Stimulated activated naive B cell treated with anti-CD40 and anti-IgM and Interleukin-4, amounts not matched to agents 10 μg/mL and 1 μg/mL and 100 μg/mL, for 72 hours (primary cell): ENCODE results near the gene MSRB3.

Experiments used
- ATAC-seq, 2 donors: fragments of 150-1000 bp; cut with Tn5 transposase; replicated peaks; 2 replicates each; pipeline ENCODE4 v1.10.0; 2021; ENCODE audit warnings: moderate library complexity in 1 of 2
- DNase-seq: peaks from one replicate; pipeline ENCODE4 v3.0.0; 2021
- H3K27ac Mint-ChIP-seq: one replicate; pipeline ENCODE4 v1.8.0; 2022; ENCODE audit warnings: mild to moderate bottlenecking, mixed read lengths
- H3K27me3 Mint-ChIP-seq, 2 donors: one replicate each; pipeline ENCODE4 v1.8.0; 2022; ENCODE audit warnings: mixed read lengths in 2 of 2
- H3K36me3 Mint-ChIP-seq, 2 donors: one replicate each; pipeline ENCODE4 v1.8.0; 2022; ENCODE audit warnings: mixed read lengths in 2 of 2, mild to moderate bottlenecking in 1 of 2
- H3K4me1 Mint-ChIP-seq, 2 donors: one replicate each; pipeline ENCODE4 v1.8.0; 2022; ENCODE audit warnings: mixed read lengths in 2 of 2, mild to moderate bottlenecking in 1 of 2
- H3K4me3 Mint-ChIP-seq, 2 donors: one replicate each; pipeline ENCODE4 v1.8.0; 2022; ENCODE audit warnings: mild to moderate bottlenecking in 2 of 2, mixed read lengths in 2 of 2, moderate library complexity in 1 of 2
- H3K9me3 Mint-ChIP-seq, 2 donors: one replicate each; pipeline ENCODE4 v1.8.0; 2022; ENCODE audit warnings: mixed read lengths in 2 of 2, mild to moderate bottlenecking in 1 of 2

MSRB3 gene

GRCh38 chr12:65278576-65279368 is at the start of gene MSRB3:
MSRB3 (plus strand) TSS chr12:65278683; CDS start chr12:65308580, 29,897 bp downstream.
- Mint-ChIP-seq H3K4me1 (peaks cover 6 to 21% of the 10 kb centered on the region in 2 donors), H3K4me3 (peak within 1 kb of the TSS; percentile 75 to 83), H3K27ac (no peak within 1 kb of the TSS), H3K36me3 (no peaks in the 10 kb centered on the region), H3K9me3 (no peaks in the 10 kb centered on the region), H3K27me3 (peaks cover 27 to 35% of the 10 kb centered on the region in 2 donors)
- DNase-seq (peak; percentile 6), ATAC-seq (peak; percentile 72 to 80)

GRCh38 chr12:65229441-65229840 is 49.0 kb upstream of the MSRB3 start:
- no peak overlapping the region for H3K27ac Mint-ChIP-seq
- no peak overlapping the region for H3K4me3 Mint-ChIP-seq
- H3K36me3 Mint-ChIP-seq = peaks cover 41 to 53% of the 10 kb centered on the region in 2 donors
- peaks cover 13 to 29% of the 10 kb centered on the region in 2 donors for H3K4me1 Mint-ChIP-seq
- H3K9me3 Mint-ChIP-seq = peaks cover 15% of the 10 kb centered on the region in 2 donors
- no peaks in the 10 kb centered on the region for H3K27me3 Mint-ChIP-seq
- no peak for ATAC-seq
- no peak for DNase-seq

- DNase-seq (no peak), ATAC-seq (no peak)
- H3K27ac Mint-ChIP-seq = no peak overlapping the region
- no peak overlapping the region for H3K4me3 Mint-ChIP-seq
- H3K9me3 Mint-ChIP-seq = peaks cover 8 to 11% of the 10 kb centered on the region in 2 donors
- H3K4me1 Mint-ChIP-seq = peaks cover 0 to 10% of the 10 kb centered on the region in 2 donors
- no peaks in the 10 kb centered on the region for H3K27me3 Mint-ChIP-seq
- peaks cover 25 to 30% of the 10 kb centered on the region in 2 donors for H3K36me3 Mint-ChIP-seq
Measured at GRCh38 chr12:65232476-65233077, 45.9 kb upstream of the MSRB3 start.

- Mint-ChIP-seq H3K27me3 (no peaks in the 10 kb centered on the region), H3K9me3 (no peaks in the 10 kb centered on the region), H3K4me3 (no peak overlapping the region), H3K4me1 (peaks cover 0 to 7% of the 10 kb centered on the region in 2 donors), H3K36me3 (peaks cover 10% of the 10 kb centered on the region in 2 donors), H3K27ac (no peak overlapping the region)
- ATAC-seq (no peak), DNase-seq (no peak)
Measured at GRCh38 chr12:65237153-65237552, 41.3 kb upstream of the MSRB3 start.

- H3K27me3 Mint-ChIP-seq = no peaks in the 10 kb centered on the region
- peaks cover 19 to 20% of the 10 kb centered on the region in 2 donors for H3K36me3 Mint-ChIP-seq
- DNase-seq (no peak), ATAC-seq (no peak)
- H3K4me3 Mint-ChIP-seq = no peak overlapping the region
- no peaks in the 10 kb centered on the region for H3K9me3 Mint-ChIP-seq
- no peak overlapping the region for H3K27ac Mint-ChIP-seq
- H3K4me1 Mint-ChIP-seq = no peaks in the 10 kb centered on the region
Measured at GRCh38 chr12:65238609-65239008, 39.9 kb upstream of the MSRB3 start.

GRCh38 chr12:65248656-65249633 is 29.5 kb upstream of the MSRB3 start:
- Mint-ChIP-seq H3K4me1 (peaks cover 12 to 16% of the 10 kb centered on the region in 2 donors), H3K27me3 (no peaks in the 10 kb centered on the region), H3K4me3 (no peak overlapping the region), H3K27ac (peak overlapping the region; percentile 16), H3K9me3 (no peaks in the 10 kb centered on the region), H3K36me3 (peaks cover 21 to 32% of the 10 kb centered on the region in 2 donors)
- DNase-seq (no peak), ATAC-seq (peak; percentile 48 to 76)

GRCh38 chr12:65252515-65252914 is 26.0 kb upstream of the MSRB3 start:
- Mint-ChIP-seq H3K27me3 (no peaks in the 10 kb centered on the region), H3K4me3 (no peak overlapping the region), H3K27ac (no peak overlapping the region), H3K4me1 (peaks cover 12 to 16% of the 10 kb centered on the region in 2 donors), H3K36me3 (peaks cover 15 to 20% of the 10 kb centered on the region in 2 donors), H3K9me3 (no peaks in the 10 kb centered on the region)
- no peak for DNase-seq
- no peak for ATAC-seq

GRCh38 chr12:65257986-65258385 is 20.5 kb upstream of the MSRB3 start:
- H3K27ac Mint-ChIP-seq = no peak overlapping the region
- no peak for ATAC-seq
- H3K36me3 Mint-ChIP-seq = no peaks in the 10 kb centered on the region
- H3K9me3 Mint-ChIP-seq = no peaks in the 10 kb centered on the region
- no peaks in the 10 kb centered on the region for H3K27me3 Mint-ChIP-seq
- no peak for DNase-seq
- no peaks in the 10 kb centered on the region for H3K4me1 Mint-ChIP-seq
- no peak overlapping the region for H3K4me3 Mint-ChIP-seq

GRCh38 chr12:65259501-65259900 is 19.0 kb upstream of the MSRB3 start:
- Mint-ChIP-seq H3K27me3 (no peaks in the 10 kb centered on the region), H3K4me1 (no peaks in the 10 kb centered on the region), H3K36me3 (no peaks in the 10 kb centered on the region), H3K4me3 (no peak overlapping the region), H3K9me3 (no peaks in the 10 kb centered on the region), H3K27ac (no peak overlapping the region)
- DNase-seq (no peak), ATAC-seq (peak; percentile 71)

GRCh38 chr12:65263777-65264176 is 14.7 kb upstream of the MSRB3 start:
- no peaks in the 10 kb centered on the region for H3K4me1 Mint-ChIP-seq
- no peak for DNase-seq
- no peaks in the 10 kb centered on the region for H3K9me3 Mint-ChIP-seq
- H3K27ac Mint-ChIP-seq = no peak overlapping the region
- H3K27me3 Mint-ChIP-seq = peaks cover 0 to 5% of the 10 kb centered on the region in 2 donors
- H3K36me3 Mint-ChIP-seq = no peaks in the 10 kb centered on the region
- no peak overlapping the region for H3K4me3 Mint-ChIP-seq
- no peak for ATAC-seq

GRCh38 chr12:65266408-65266807 is 12.1 kb upstream of the MSRB3 start:
- ATAC-seq (no peak), DNase-seq (no peak)
- H3K36me3 Mint-ChIP-seq = no peaks in the 10 kb centered on the region
- no peaks in the 10 kb centered on the region for H3K9me3 Mint-ChIP-seq
- peaks cover 0 to 5% of the 10 kb centered on the region in 2 donors for H3K27me3 Mint-ChIP-seq
- no peaks in the 10 kb centered on the region for H3K4me1 Mint-ChIP-seq
- no peak overlapping the region for H3K4me3 Mint-ChIP-seq
- H3K27ac Mint-ChIP-seq = no peak overlapping the region

GRCh38 chr12:65269603-65270002 is 8.9 kb upstream of the MSRB3 start:
- Mint-ChIP-seq H3K36me3 (no peaks in the 10 kb centered on the region), H3K4me1 (no peaks in the 10 kb centered on the region), H3K27ac (no peak overlapping the region), H3K9me3 (no peaks in the 10 kb centered on the region), H3K4me3 (no peak overlapping the region), H3K27me3 (peaks cover 9 to 13% of the 10 kb centered on the region in 2 donors)
- DNase-seq (no peak), ATAC-seq (no peak)

GRCh38 chr12:65274602-65275272 is 3.7 kb upstream of the MSRB3 start:
- no peak overlapping the region for H3K27ac Mint-ChIP-seq
- ATAC-seq (no peak), DNase-seq (no peak)
- no peaks in the 10 kb centered on the region for H3K36me3 Mint-ChIP-seq
- peaks cover 20 to 22% of the 10 kb centered on the region in 2 donors for H3K27me3 Mint-ChIP-seq
- peaks cover 6 to 20% of the 10 kb centered on the region in 2 donors for H3K4me1 Mint-ChIP-seq
- no peak overlapping the region for H3K4me3 Mint-ChIP-seq
- H3K9me3 Mint-ChIP-seq = no peaks in the 10 kb centered on the region

GRCh38 chr12:65275627-65276026 is 2.9 kb upstream of the MSRB3 start:
- H3K36me3 Mint-ChIP-seq = no peaks in the 10 kb centered on the region
- no peak overlapping the region for H3K27ac Mint-ChIP-seq
- H3K4me3 Mint-ChIP-seq = no peak overlapping the region
- H3K9me3 Mint-ChIP-seq = no peaks in the 10 kb centered on the region
- peaks cover 6 to 21% of the 10 kb centered on the region in 2 donors for H3K4me1 Mint-ChIP-seq
- ATAC-seq = no peak
- H3K27me3 Mint-ChIP-seq = peaks cover 21 to 22% of the 10 kb centered on the region in 2 donors
- DNase-seq = no peak
